NCI-H2196 treated with DMSO at 0.1 percent for 48 hours (cell line): ENCODE measurements around the gene PACS2.
"Not testable (repeated sequence)": the region's sequence is repeated elsewhere in the genome, so short reads cannot be mapped to it uniquely, and the experiment has no call there.

Experiments used
- DNase-seq: peaks from one replicate; lab custom pipeline; 2025; ENCODE audit not compliant: unreplicated experiment; lab: John Stamatoyannopoulos, UW

Gene PACS2

DNA sequence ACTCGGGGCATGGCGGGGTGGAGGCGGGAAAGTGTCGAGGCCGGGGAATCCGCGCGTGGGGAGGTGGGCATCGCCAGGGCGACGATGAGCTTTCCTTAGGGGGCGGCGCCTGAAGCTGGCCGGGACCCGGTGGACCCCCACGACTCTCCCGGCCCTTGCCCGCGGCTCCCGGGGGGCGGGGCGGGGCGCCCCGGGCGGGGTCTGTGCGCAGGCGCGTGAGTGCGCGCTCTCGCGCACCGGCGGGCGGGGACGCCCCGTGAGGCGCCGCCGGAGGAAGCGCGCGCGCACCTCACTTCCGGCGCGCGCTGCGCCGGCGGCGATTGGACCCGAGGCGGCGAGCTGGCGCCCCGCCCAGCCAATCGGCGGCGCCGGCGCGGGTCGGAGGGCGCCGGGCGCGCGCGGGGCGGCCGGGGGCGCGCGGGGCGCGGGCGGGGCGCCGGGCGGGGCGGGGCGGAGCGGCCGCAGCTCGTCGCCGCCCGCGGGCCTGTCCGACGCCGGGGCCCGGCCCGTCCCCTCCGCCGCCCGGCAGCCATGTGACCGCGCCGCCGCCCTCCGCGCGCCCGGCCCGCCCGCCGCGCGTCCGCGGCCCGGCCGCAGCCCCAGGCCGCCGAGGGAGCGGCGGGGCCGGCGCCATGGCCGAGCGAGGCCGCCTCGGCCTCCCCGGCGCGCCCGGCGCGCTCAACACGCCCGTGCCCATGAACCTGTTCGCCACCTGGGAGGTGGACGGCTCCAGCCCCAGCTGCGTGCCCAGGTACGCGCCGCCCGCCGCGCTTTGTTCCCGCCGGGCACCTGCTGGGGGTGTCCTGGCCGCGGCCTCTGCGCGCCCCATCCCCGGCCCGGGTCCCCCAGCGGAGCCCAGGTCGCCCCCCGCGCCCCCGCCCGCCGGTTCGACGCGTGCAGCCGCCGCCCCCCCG is at the start of gene PACS2:
Gene PACS2, plus strand, starts transcription at position 462 of the 914 bp plus-strand sequence. Its CDS starts 171 bp downstream, at position 633.
- peak; percentile 8 for DNase-seq

- no peak for DNase-seq
These were observed 46.6 kb upstream of the PACS2 start for GRCh38 chr14:105267820-105268548.

DNA sequence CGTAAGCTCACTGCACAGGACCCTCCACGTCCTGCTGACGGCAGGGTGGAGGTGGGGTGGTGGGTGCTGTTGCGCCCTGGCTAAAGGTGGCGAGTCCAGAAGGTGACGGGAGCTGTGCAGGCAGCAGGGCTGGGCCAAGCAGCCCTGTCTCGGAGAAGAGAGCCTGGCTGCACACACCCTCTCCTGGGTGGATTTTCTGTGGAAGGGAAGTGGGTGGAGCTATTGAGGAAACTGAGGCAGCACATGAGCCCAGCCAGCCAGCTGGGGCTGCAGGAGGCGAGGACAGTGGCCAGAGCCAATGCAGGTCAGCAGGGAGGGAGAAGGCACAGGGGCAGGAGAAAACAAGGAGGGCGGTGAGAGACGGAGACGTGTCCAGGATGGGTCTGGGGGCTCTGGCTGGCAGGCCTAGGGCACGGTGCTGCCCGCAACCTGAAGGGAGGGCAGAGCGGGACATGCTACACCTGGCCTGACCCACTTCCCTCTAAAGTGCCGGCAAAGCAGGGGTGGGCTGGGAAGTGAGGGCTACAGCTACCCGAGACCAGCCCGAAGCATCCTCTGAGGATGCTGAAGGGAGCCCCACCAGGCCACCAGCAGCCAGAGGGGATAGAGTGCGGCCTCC is 45.7 kb upstream of the PACS2 start:
- no peak for DNase-seq

GRCh38 chr14:105269405-105269804 is 45.1 kb upstream of the PACS2 start:
- DNase-seq: no peak

- no peak for DNase-seq
These were observed 43.2 kb upstream of the PACS2 start for GRCh38 chr14:105271224-105271890.

GRCh38 chr14:105272623-105273022 is 41.9 kb upstream of the PACS2 start:
- DNase-seq: no peak

GRCh38 chr14:105273062-105273461 is 41.5 kb upstream of the PACS2 start:
- DNase-seq: no peak

DNA sequence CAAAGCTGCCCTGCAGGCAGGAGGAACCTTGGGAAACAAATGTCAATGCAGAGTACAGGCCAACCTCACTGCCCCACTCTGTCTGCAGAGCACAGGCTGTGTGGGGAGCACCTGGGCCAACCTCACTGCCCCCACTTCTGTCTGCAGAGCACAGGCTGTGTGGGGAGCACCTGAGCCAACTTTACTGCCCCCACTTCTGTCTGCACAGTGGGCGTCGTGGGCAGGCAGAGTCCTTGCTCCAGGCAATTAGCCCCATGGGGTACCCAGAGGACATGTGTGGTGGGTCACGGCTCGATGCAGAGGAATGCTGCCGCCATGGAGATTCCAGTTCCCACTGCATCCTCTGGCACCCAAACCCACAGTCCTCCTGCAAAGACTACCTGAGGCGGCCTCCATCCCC is 39.9 kb upstream of the PACS2 start:
- no peak for DNase-seq

- no peak for DNase-seq
These were observed 39.1 kb upstream of the PACS2 start for GRCh38 chr14:105275267-105275946.

DNA sequence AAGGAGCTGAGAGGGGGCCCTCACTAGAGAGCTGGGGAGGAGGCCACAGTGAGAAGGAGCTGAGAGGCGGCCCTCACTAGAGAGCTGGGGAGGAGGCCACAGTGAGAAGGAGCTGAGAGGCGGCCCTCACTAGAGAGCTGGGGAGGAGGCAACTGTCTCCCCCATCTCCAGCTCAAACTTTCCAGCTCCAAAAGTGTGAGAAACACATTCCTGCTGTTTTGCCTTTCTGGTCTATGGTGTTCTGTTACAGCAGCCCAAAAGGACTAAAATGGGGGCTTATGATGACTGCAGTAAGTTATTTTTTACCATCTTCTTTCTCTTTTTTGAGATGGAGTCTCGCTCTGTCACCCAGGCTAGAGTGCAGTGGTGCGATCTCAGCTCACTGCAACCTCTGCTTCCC is 37.1 kb upstream of the PACS2 start:
- DNase-seq: not testable (repeated sequence)

DNA sequence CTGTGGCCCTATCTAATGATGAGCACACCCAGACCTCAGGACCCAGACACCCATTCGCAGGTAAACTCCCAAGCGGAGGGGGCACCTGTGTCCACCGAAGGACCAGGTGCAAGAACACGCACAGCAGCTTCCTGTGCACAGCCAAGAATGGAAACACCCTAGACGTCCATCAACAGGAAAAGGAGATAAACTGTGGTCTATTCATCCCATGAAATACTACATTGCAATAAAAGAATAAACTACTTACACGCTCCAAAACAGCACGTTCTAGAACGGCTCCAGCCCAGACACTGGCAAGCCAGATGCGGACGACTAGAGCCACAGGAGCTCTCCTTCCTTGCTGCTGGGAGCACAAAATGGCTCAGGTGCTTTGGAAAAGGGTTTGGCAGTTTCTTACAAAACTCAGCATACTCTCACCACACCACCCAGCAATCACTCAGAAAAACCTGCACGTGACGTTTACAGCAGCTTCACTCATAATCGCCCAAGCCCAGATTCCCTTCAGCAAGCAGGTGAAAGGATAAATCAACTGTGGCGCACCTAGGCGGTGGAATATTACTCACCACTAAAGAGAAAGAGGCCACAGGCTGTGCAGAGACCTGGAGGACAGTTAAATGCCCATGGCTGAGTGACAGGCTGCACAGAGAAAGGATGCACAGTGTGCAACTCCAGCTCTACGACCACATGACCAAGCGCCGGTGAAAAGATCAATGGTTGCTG is 34.7 kb upstream of the PACS2 start:
- no peak for DNase-seq

DNA sequence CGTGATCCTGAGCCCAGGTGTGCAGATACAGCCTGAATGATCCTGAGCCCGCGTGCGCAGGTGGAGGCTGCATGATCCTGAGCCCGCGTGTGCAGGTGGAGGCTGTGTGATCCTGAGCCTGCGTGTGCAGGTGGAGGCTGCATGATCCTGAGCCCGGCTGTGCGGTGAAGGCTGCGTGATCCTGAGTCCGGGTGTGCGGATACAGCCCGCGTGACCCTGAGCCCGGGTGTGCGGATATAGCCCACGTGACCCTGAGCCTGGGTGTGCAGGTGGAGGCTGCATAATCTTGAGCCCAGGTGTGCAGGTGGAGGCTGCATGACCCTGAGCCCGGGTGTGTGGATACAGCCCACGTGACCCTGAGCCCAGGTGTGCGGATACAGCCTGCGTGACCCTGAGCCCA is 34.0 kb upstream of the PACS2 start:
- no peak for DNase-seq

GRCh38 chr14:105281371-105282097 is 33.0 kb upstream of the PACS2 start:
- DNase-seq: no peak

DNA sequence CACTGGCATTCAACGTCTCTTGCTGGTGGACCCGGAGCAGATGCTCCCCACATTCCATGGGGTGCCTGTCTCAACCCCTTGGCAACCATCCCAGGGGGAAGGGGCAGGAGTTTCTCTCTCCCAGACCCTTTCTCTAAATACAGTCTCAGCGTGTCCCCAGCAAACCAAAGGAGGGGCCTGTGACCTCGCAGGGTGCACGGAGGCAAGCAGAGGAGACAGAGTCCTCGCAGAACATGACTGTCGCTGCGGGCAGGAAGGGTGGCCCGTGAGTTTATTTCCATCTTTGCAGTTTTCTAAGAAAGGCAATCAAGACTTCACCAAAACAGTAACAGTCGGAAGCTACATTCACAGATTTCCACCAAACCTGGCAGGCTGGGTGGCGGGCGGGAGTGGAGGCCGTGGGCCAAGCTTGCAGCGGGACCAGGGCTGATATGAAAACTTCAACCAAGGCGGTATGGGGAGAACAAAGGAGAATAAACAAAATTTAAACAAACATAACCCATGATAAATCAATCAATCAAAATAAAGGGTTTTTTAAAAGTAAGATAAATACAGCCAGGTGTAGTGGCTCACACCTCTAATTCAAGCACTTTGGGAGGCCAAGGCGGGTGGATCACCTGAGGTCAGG is 32.3 kb upstream of the PACS2 start:
- DNase-seq: no peak

DNA sequence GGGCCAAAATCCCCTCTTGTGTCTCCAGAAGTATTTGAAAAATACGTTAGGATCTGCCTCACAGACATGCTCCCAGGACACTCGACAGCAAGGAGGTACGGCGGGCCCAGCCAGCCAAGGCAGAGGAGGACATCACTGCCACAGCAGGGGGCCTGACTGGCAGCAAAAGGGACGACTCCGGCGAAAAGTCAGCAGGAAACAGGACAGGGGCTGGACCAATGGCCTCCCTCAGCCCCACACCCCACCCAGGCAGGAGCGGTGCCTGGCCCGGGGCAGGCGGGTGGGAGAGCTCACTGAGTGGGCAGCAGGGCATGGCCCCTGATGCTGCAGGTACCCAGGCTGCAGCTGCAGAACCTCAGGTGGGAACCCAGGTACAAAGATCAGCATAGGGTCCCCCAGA is 31.5 kb upstream of the PACS2 start:
- DNase-seq: no peak

GRCh38 chr14:105283899-105284298 is 30.6 kb upstream of the PACS2 start:
- DNase-seq: no peak

GRCh38 chr14:105285174-105285573 is 29.4 kb upstream of the PACS2 start:
- DNase-seq: no peak

DNA sequence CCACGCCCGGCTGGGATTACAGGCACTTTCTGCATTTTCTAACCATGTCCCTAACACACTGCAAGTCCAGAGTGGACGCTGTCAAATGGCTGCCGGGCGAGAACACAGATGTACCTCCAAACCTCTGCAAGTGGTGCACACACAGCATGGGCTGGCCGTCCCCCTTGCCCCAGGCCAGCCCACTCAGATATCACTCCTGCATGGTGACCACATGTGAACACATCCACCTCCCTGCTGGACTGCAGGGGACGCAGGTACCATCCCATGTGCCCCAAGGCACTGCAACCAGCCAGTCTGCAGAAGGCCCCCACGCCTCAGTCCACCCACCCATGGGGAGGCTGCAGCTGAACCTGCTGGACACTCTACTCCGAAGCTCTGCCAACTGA is 27.8 kb upstream of the PACS2 start:
- no peak for DNase-seq
